ENCODE results near the gene TRERF1.

- TF ChIP-seq CTCF (IDR thresholded peaks at IDR 0.05) (no peak), POLR2A (IDR thresholded peaks at IDR 0.05) (no peak)
Measured at GRCh38 chr6:42369568-42369967, 82.2 kb downstream of the TRERF1 start.
